Gastrocnemius medialis (tissue), 4 donors: ENCODE data around the gene CEACAM21. TPM values are rescaled to one million over a fixed set of nuclear protein-coding genes. Genes with fewer than 3 reads are reported as not detected.

Source experiments
- ATAC-seq, 2 donors: fragments of 150-250 bp; one replicate each; pipeline ENCODE4 v1.9.1; 2016
- DNase-seq, 2 donors: peaks; one replicate each; pipeline ENCODE4 v3.0.0-alpha.2; 2019
- H3K27ac ChIP-seq, 4 donors: fragments of 200-600 bp; sonication (generic); 1 replicate in 1 of 4; 2 replicates in 3 of 4; pipeline ENCODE4 v1.5.1; 2016 to 2018; ENCODE audit warnings: mild to moderate bottlenecking in 2 of 4, moderate library complexity in 1 of 4
- H3K27me3 ChIP-seq, 3 donors: fragments of 200-600 bp; sonication (generic) in 2 of 3; 1 replicate in 1 of 3; 2 replicates in 2 of 3; pipeline versions ENCODE4 v1.5.1 to v1.6.0; 2016 to 2019; ENCODE audit warnings: mild to moderate bottlenecking in 1 of 3, moderate library complexity in 1 of 3
- H3K36me3 ChIP-seq, 2 donors: fragments of 200-600 bp; sonication (generic) in 1 of 2; one replicate each; pipeline ENCODE4 v1.5.1; 2017 to 2018
- H3K4me1 ChIP-seq, 2 donors: fragments of 200-600 bp; sonication (generic) in 1 of 2; one replicate each; pipeline ENCODE4 v1.5.1; 2016 to 2017; ENCODE audit warnings: mild to moderate bottlenecking in 2 of 2
- H3K4me3 ChIP-seq, 4 donors: fragments of 200-600 bp; sonication (generic) in 3 of 4; 1 replicate in 1 of 4; 2 replicates in 3 of 4; pipeline ENCODE4 v1.5.1; 2016 to 2019; ENCODE audit warnings: mild to moderate bottlenecking in 2 of 4
- H3K9me3 ChIP-seq, 3 donors: fragments of 200-600 bp; sonication (generic) in 2 of 3; 1 replicate in 1 of 3; 2 replicates in 2 of 3; pipeline ENCODE4 v1.5.1; 2016 to 2019
- POLR2A ChIP-seq, 2 donors: fragments of 450-650 bp; IDR thresholded peaks; one replicate each; pipeline ENCODE4 v1.6.1; 2017; ENCODE audit warnings: antibody characterized with exemption in 2 of 2, mild to moderate bottlenecking in 2 of 2, moderate library complexity in 2 of 2
- in situ Hi-C, 4 donors: fragments of 200-750 bp; cut with MboI; loops; one replicate each; pipeline versions ENCODE4 v1.15.0 to v1.8.0; 2017; ENCODE audit warnings: low sequenced_read_pairs in 4 of 4
- intact Hi-C: fragments of 100-400 bp; cut with DNase I; formaldehyde crosslinking; loops from one replicate; pipeline ENCODE4 v1.15.1; 2023; ENCODE audit warnings: low total_unique reads
- total RNA-seq, 4 donors: library from RNA; depleted of rRNA; stranded (reverse); fragments of >200 nt; gene quantifications; one replicate each; pipeline versions ENCODE4 v1.1.0 to v1.2.3, GENCODE V29; 2016
- TF ChIP-seq, protein P1 (sequence below), 5 experiments: fragments of 450-650 bp in 3 of 5; fragments of 200-600 bp in 2 of 5; sonication (generic) in 2 of 5; IDR thresholded peaks in 4 of 5; conservative IDR thresholded peaks in 1 of 5; 1 replicate in 4 of 5; 2 replicates in 1 of 5; pipeline ENCODE4 v1.5.1; 2016 to 2019; ENCODE audit warnings: antibody characterized with exemption in 5 of 5, mild to moderate bottlenecking in 3 of 5, moderate library complexity in 3 of 5

The CEACAM21 gene
- total RNA-seq, 4 donors from 2014 or later, result 0.49 TPM; not detected in 3

DNA sequence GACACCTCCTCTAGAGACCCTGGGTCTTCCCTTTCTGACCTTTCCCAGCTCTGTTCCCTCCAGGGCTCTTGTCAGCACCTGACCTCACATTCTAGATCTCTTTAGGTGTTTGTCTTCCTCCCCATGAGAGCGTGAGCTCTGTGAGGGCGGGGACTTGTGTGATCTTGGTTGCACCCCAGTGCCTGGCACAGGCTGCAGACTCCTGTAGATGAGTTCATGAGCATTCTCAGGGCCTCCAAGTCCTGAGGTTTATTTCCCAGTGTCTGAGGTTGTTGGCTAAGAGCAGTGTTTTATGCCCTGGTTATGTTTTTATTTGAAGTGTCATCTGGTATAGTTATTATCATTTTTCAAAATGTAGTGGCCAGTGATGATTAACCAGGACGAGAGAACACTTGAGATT lies 50.3 kb downstream of the CEACAM21 start:
- Histone ChIP-seq H3K9me3 (no peaks in the 10 kb centered on the region), H3K27me3 (no peaks in the 10 kb centered on the region), H3K27ac (no peak overlapping the region), H3K4me3 (no peak overlapping the region), H3K36me3 (no peaks in the 10 kb centered on the region), H3K4me1 (no peaks in the 10 kb centered on the region)
- in situ Hi-C loops (no loop called here), intact Hi-C loops (no loop called here)
- no peak for DNase-seq
- ATAC-seq, result no peak
- TF ChIP-seq POLR2A (IDR thresholded peaks at IDR 0.05), result no peak
- TF ChIP-seq, protein P1, sequence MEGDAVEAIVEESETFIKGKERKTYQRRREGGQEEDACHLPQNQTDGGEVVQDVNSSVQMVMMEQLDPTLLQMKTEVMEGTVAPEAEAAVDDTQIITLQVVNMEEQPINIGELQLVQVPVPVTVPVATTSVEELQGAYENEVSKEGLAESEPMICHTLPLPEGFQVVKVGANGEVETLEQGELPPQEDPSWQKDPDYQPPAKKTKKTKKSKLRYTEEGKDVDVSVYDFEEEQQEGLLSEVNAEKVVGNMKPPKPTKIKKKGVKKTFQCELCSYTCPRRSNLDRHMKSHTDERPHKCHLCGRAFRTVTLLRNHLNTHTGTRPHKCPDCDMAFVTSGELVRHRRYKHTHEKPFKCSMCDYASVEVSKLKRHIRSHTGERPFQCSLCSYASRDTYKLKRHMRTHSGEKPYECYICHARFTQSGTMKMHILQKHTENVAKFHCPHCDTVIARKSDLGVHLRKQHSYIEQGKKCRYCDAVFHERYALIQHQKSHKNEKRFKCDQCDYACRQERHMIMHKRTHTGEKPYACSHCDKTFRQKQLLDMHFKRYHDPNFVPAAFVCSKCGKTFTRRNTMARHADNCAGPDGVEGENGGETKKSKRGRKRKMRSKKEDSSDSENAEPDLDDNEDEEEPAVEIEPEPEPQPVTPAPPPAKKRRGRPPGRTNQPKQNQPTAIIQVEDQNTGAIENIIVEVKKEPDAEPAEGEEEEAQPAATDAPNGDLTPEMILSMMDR (IDR thresholded peaks at IDR 0.05 in 4 of 5, conservative IDR thresholded peaks at IDR 0.05 in 1 of 5), result no peak

DNA sequence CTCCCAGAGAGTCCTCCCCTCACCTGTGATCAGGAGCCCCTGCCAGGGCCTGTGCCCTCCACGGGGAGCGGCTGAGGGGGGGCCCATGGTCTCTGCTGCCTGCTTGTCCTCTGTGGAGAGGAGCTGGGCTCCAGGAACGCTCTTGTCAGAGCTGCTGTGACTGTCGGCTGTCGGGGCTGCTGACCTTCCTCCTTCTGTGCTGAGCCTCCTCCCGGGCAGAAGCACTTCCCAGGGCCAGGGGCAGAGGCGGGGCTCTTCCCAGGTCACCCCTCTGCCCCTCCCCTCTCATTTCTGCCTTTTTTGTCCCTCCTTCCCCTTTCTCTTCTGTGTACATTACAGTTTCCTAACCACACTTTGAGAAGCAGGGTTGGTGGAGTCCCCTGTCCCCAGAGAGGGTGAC lies 50.9 kb downstream of the CEACAM21 start, which contains the start of gene CEACAM4:
CEACAM4 (minus strand) TSS at position 198 of the 400 bp plus-strand sequence; CDS start at position 87, 111 bp downstream.
- Histone ChIP-seq H3K9me3 (no peaks in the 10 kb centered on the region), H3K36me3 (no peaks in the 10 kb centered on the region), H3K4me1 (no peaks in the 10 kb centered on the region), H3K4me3 (no peak within 1 kb of the TSS), H3K27ac (no peak within 1 kb of the TSS), H3K27me3 (no peaks in the 10 kb centered on the region)
- TF ChIP-seq, protein P1 (IDR thresholded peaks at IDR 0.05 in 4 of 5, conservative IDR thresholded peaks at IDR 0.05 in 1 of 5), result no peak
- TF ChIP-seq POLR2A (IDR thresholded peaks at IDR 0.05), result peak in 1 of 2 donors; percentile 39
- intact Hi-C loops (no loop called here), in situ Hi-C loops (no loop called here)
- DNase-seq, result peak in 1 of 2 donors; percentile 29
- no peak for ATAC-seq

DNA sequence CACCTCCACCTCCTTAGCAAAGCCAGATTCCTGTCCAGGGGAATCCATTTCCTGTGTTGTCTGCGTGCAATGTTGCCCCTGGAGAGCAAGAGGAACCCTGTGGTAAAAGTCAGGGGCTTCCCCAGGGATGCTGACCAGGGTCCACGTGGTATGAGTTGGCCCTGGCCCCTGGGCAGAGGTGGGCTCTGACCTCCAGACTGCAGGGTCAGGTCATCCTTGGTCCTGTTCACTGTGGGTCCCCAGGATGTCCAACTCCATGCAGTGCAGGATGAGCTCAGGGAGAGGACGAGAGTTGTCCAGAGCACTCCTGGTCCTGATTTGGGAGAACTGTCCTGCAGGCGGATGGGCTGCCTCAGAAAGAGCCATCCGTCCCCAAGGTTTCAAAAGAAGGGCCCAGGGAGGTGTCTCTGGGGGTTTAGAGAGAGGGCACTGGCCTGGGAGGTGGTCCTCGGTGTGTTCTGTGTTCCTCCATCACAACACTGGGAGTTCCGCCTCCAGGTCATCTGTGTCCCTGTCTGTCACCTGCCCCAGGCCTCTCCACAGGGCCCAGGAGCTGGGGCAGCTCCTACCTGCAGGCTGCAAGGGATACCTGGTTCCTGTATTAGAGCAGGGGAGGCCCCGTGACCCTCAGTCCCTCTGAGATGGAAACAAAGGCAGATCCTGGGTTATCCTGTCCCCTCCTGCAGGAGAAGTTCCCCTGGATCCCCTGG lies 52.2 kb downstream of the CEACAM21 start:
- Histone ChIP-seq H3K9me3 (no peaks in the 10 kb centered on the region), H3K36me3 (no peaks in the 10 kb centered on the region), H3K4me1 (no peaks in the 10 kb centered on the region), H3K27ac (no peak overlapping the region), H3K27me3 (no peaks in the 10 kb centered on the region), H3K4me3 (no peak overlapping the region)
- ATAC-seq, result no peak
- intact Hi-C loops, result no loop called here
- TF ChIP-seq, protein P1 (IDR thresholded peaks at IDR 0.05 in 4 of 5, conservative IDR thresholded peaks at IDR 0.05 in 1 of 5), result no peak
- no peak for TF ChIP-seq POLR2A (IDR thresholded peaks at IDR 0.05)
- DNase-seq, result no peak
- in situ Hi-C loops, result no loop called here

Other genes starting within 250 kb of the CEACAM21 start
- gene TGFB1, start 222.2 kb upstream of the CEACAM21 start, total RNA-seq, result 1 to 10 TPM; 1.9 to 5.2 (median 4.9) TPM
- gene B9D2, start 212.0 kb upstream of the CEACAM21 start, total RNA-seq, result 1 to 10 TPM; 2.6 to 6.9 (median 4.5) TPM
- 10 to 100 TPM in 1 of 4 donors, 1 to 10 TPM in 3; 1.6 to 13.6 (median 4.7) TPM for gene TMEM91, start 199.6 kb upstream of the CEACAM21 start, total RNA-seq
- gene EXOSC5, start 178.8 kb upstream of the CEACAM21 start, total RNA-seq, result 10 to 100 TPM; 29.1 to 61.9 (median 40.9) TPM
- gene BCKDHA, start 178.3 kb upstream of the CEACAM21 start, total RNA-seq, result 100 to 1,000 TPM in 1 of 4 donors, 10 to 100 TPM in 3; 80.8 to 115 (median 84.1) TPM
- under 1 TPM in 3 of 4 donors, not detected in 1; 0.24 to 0.33 (median 0.33) TPM for gene B3GNT8, start 148.8 kb upstream of the CEACAM21 start, total RNA-seq
- 10 to 100 TPM; 41.0 to 61.0 (median 49.8) TPM for gene DMAC2, start 136.3 kb upstream of the CEACAM21 start, total RNA-seq
- not detected for gene ERICH4, start 133.0 kb upstream of the CEACAM21 start, total RNA-seq
- 1 to 10 TPM in 1 of 4 donors, under 1 TPM in 1, not detected in 2; 0.81 to 2.7 TPM for gene CEACAM4, start 50.9 kb downstream of the CEACAM21 start, total RNA-seq
- 1 to 10 TPM in 1 of 4 donors, not detected in 3; 5.7 TPM for gene CEACAM7, start 112.1 kb downstream of the CEACAM21 start, total RNA-seq
- 1 to 10 TPM in 1 of 4 donors, not detected in 3; 5.0 TPM for gene CEACAM5, start 132.5 kb downstream of the CEACAM21 start, total RNA-seq
- under 1 TPM in 1 of 4 donors, not detected in 3; 0.53 TPM for gene CEACAM6, start 179.4 kb downstream of the CEACAM21 start, total RNA-seq
- gene CEACAM3, start 220.4 kb downstream of the CEACAM21 start, total RNA-seq, result not detected